Endothelial cell (in vitro differentiated cells): Measurements from ENCODE around the gene IL1RAP. TPM values are rescaled to one million over a fixed set of nuclear protein-coding genes. Genes with fewer than 3 reads are reported as not detected.

Source experiments
- DNase-seq: peaks from one replicate; pipeline ENCODE4 v3.0.0; 2021; ENCODE audit warnings: low spot score
- H3K27ac Mint-ChIP-seq: one replicate; pipeline ENCODE4 v1.8.0; 2021; ENCODE audit warnings: mixed read lengths, inconsistent platforms; ENCODE audit not compliant: unreplicated experiment
- H3K27me3 Mint-ChIP-seq: one replicate; pipeline ENCODE4 v1.8.0; 2021; ENCODE audit warnings: mild to moderate bottlenecking, moderate library complexity, mixed read lengths, inconsistent platforms; ENCODE audit not compliant: unreplicated experiment
- H3K36me3 Mint-ChIP-seq: one replicate; pipeline ENCODE4 v1.8.0; 2021; ENCODE audit warnings: mild to moderate bottlenecking, low read depth, mixed read lengths, inconsistent platforms; ENCODE audit not compliant: unreplicated experiment
- H3K4me1 Mint-ChIP-seq: one replicate; pipeline ENCODE4 v1.8.0; 2021; ENCODE audit warnings: mild to moderate bottlenecking, mixed read lengths, inconsistent platforms; ENCODE audit not compliant: unreplicated experiment
- H3K4me3 Mint-ChIP-seq: one replicate; pipeline ENCODE4 v1.8.0; 2021; ENCODE audit warnings: mild to moderate bottlenecking, mixed read lengths, inconsistent platforms; ENCODE audit not compliant: unreplicated experiment
- H3K9me3 Mint-ChIP-seq: one replicate; pipeline ENCODE4 v1.8.0; 2021; ENCODE audit warnings: mixed read lengths, inconsistent platforms; ENCODE audit not compliant: unreplicated experiment
- total RNA-seq: library from RNA; stranded (reverse); fragmentation: NEBNext Ultra II Directional; extraction: Animal tissue kit (Norgen Biotek cat#: 25700); gene quantifications from one replicate; pipeline ENCODE4 v1.2.1, GENCODE V29; 2021; ENCODE audit not compliant: unreplicated experiment
- TF ChIP-seq, protein P1 (sequence below): fragments of 200-600 bp; sonication (generic); IDR thresholded peaks from one replicate; pipeline ENCODE4 v1.5.0; 2021; ENCODE audit warnings: antibody characterized with exemption; ENCODE audit not compliant: unreplicated experiment

Gene IL1RAP
- total RNA-seq, 1 donor from 2014 or later = 7.7 TPM

DNA sequence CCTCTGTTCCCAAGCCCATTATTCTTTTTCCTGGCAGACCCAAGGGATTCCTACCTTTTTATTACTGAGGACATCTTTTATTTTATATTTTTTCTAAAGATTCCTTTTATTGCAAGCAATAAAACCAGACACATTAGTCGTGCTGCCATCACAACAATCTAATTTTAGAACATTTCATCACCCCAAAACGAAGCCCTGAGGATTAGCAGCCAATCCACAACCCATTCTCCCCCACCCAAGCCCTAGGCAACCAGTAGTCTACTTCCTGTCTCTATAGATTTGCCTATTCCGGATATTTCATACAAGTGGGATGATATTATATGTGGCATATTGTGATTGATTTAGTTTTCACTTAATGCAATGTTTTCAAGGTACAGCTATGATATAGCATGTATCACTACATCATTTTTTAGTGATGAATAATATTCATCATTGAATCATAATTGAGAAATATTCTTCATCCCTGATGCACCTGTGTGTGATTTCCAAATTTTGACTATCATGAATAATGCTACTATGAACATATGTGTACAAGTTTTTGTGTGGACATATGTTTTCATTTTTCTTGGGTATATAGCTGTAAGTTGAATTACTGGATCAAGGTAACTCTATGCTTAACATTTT lies 65.7 kb downstream of the IL1RAP start:
- no peaks in the 10 kb centered on the region for H3K4me1 Mint-ChIP-seq
- H3K36me3 Mint-ChIP-seq = no peaks in the 10 kb centered on the region
- no peak for DNase-seq
- H3K27me3 Mint-ChIP-seq = no peaks in the 10 kb centered on the region
- no peak overlapping the region for H3K4me3 Mint-ChIP-seq
- H3K27ac Mint-ChIP-seq = no peak overlapping the region
- no peaks in the 10 kb centered on the region for H3K9me3 Mint-ChIP-seq
- TF ChIP-seq, protein P1, sequence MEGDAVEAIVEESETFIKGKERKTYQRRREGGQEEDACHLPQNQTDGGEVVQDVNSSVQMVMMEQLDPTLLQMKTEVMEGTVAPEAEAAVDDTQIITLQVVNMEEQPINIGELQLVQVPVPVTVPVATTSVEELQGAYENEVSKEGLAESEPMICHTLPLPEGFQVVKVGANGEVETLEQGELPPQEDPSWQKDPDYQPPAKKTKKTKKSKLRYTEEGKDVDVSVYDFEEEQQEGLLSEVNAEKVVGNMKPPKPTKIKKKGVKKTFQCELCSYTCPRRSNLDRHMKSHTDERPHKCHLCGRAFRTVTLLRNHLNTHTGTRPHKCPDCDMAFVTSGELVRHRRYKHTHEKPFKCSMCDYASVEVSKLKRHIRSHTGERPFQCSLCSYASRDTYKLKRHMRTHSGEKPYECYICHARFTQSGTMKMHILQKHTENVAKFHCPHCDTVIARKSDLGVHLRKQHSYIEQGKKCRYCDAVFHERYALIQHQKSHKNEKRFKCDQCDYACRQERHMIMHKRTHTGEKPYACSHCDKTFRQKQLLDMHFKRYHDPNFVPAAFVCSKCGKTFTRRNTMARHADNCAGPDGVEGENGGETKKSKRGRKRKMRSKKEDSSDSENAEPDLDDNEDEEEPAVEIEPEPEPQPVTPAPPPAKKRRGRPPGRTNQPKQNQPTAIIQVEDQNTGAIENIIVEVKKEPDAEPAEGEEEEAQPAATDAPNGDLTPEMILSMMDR = no peak

DNA sequence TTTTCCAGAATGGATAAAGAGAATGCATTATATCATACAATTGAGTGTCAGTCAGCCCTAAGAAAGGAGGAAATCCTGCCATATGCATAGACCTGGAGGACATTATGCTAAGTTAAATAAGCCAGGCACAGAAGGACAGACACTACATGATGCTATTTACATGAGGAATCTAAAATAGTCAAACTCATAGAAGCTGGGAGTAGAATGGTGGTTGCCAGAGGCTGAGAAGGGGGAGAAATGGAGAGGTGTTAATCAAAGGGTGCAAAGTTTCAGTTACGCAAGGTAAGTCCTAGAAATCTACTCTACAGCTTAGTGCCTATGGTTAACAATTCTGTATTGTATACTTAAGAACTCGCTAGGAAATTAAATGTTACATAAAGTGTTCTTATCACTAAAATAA lies 66.5 kb downstream of the IL1RAP start:
- H3K27ac Mint-ChIP-seq = no peak overlapping the region
- H3K9me3 Mint-ChIP-seq = no peaks in the 10 kb centered on the region
- H3K36me3 Mint-ChIP-seq = no peaks in the 10 kb centered on the region
- H3K27me3 Mint-ChIP-seq = no peaks in the 10 kb centered on the region
- no peaks in the 10 kb centered on the region for H3K4me1 Mint-ChIP-seq
- DNase-seq = no peak
- TF ChIP-seq, protein P1 = no peak
- H3K4me3 Mint-ChIP-seq = no peak overlapping the region

DNA sequence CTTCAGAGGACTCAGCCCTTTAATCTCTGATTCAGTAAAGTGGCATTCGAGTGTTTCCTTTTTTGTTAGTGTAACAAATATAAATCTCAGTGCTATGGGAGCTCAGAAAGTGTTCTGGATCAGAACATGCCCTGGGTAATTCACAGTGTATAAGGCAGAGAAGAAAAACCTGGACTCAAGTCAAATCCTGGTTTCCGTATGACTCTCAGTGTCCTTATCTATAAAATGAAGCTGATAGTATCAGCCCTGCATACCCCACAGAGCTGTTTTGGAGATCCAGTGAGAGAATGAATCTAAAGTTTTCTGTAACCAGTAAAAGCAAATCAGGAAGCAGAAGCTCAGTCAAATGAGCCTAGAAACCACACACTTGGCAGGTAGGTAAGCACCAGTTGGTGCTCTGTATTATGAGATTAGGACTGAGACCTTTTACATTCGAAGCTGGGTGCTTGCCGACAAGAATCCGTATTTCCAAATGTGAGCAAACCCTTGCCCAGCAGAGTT lies 67.2 kb downstream of the IL1RAP start:
- H3K27ac Mint-ChIP-seq = no peak overlapping the region
- H3K9me3 Mint-ChIP-seq = no peaks in the 10 kb centered on the region
- H3K36me3 Mint-ChIP-seq = no peaks in the 10 kb centered on the region
- no peaks in the 10 kb centered on the region for H3K27me3 Mint-ChIP-seq
- no peak for DNase-seq
- TF ChIP-seq, protein P1 = no peak
- H3K4me1 Mint-ChIP-seq = no peaks in the 10 kb centered on the region
- no peak overlapping the region for H3K4me3 Mint-ChIP-seq

DNA sequence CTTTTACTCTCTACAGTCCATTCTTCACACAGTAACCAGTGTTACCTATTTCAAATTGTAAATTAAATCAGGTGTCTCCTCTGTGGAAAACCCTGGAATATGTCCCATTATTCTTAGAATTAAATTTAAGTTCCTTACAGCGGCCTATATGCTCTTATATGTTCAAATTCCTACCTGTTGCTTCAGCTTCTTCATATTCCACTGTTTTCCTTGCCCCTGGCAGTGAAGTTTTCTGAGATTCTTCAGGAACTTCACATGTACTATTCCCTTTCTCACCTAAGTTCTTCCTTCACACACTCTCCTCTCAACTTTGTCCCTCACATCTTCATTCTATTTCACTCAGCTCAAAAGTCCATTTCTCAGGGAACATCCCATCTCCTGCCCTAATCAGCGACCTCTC lies 68.8 kb downstream of the IL1RAP start:
- no peak for DNase-seq
- Mint-ChIP-seq H3K36me3 (no peaks in the 10 kb centered on the region), H3K4me1 (no peaks in the 10 kb centered on the region), H3K27me3 (no peaks in the 10 kb centered on the region), H3K27ac (no peak overlapping the region), H3K4me3 (no peak overlapping the region), H3K9me3 (no peaks in the 10 kb centered on the region)
- TF ChIP-seq, protein P1 = no peak

DNA sequence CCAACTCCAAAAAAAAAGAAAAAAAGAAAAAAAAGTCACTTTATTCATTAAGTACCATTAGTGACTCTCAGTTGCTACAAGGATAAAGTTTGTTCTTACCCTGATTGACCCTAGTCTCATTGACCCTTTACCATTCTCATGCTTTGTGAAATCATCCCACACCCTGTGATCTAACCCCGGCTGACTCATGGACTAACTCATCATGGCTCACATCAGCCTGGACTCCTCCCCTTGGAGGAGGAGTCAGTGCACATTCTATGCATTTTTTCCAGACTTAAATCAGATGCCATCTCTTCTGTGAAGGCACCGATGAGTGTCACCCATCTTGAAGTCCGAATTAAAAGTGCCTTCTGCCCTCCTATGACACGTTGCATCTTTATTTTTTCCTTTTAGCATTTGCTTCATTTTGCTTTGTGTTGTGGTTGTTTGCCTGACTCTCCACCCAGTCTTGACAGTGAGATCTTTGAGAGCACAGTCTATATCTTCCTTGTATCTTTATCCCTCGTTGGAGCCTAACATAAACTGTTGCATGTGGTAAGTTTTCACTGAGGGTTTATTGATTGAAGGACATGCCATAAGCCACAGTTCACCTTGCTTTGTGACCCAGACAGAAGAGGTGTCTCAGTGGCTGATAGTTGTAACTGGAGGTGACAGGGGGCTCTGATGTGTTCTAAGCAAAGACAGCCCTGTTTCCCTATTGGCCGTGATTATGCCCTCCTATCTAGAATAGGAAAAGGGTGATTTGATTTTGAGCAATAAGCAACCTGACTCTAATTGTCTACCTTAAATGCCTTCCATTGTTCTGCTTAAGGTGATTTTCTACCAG lies 72.1 kb downstream of the IL1RAP start:
- no peak for DNase-seq
- Mint-ChIP-seq H3K4me1 (no peaks in the 10 kb centered on the region), H3K27ac (no peak overlapping the region), H3K9me3 (no peaks in the 10 kb centered on the region), H3K4me3 (no peak overlapping the region), H3K36me3 (no peaks in the 10 kb centered on the region), H3K27me3 (no peaks in the 10 kb centered on the region)
- TF ChIP-seq, protein P1 = no peak
